Measurements from ENCODE around the gene PPP1R1C. TPM values are rescaled to one million over a fixed set of nuclear protein-coding genes. Genes with fewer than 3 reads are reported as not detected.

PPP1R1C gene
- total RNA-seq, 1 experiment from 2014 or later = 4.0 TPM

DNA sequence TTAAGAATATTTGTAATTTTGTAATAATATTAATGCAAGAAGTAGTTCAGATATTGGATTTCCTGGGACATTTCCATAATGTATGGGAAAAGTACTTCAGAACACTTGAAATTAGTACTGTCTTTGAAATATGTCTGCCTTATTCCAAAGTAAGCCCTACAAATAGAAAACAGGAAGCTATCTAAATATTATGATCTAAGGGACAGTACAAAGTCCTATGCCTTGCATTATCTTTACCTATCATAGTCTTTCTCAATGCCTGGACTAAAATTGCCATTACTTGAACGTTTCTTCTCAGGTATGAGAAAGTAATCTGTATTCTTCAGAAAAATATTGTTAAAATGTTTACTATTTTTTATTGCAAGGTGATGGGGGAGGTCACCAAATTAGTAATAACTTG is 113.0 kb downstream of the PPP1R1C start:
- H3K79me1 ChIP-seq (ENCODE audit: insufficient read depth, low read depth, low read length, poor library complexity, severe bottlenecking) = no peaks in the 10 kb centered on the region
- H4K20me1 ChIP-seq (ENCODE audit: control insufficient read depth, insufficient read depth, insufficient read length) = no peaks in the 10 kb centered on the region
- no peak overlapping the region for H3K23ac ChIP-seq (ENCODE audit: insufficient read length, low read depth, low read length)
- H4K91ac ChIP-seq (ENCODE audit: insufficient read length, low read depth, low read length) = no peak overlapping the region
- Mint-ChIP-seq H3K27me3 (ENCODE audit: low read depth) (no peaks in the 10 kb centered on the region), H3K27ac (no peak overlapping the region), H3K4me1 (peaks cover 8 to 11% of the 10 kb centered on the region in 2 experiments), H3K9me3 (peaks cover 2% of the 10 kb centered on the region in 2 experiments; a peak in 2 of 5 replicates), H3K4me3 (no peak overlapping the region), H3K36me3 (ENCODE audit: insufficient read depth in 1 of 3, low read depth in 3 of 3) (peaks cover 0 to 3% (median 0%) of the 10 kb centered on the region in 3 experiments; a peak in 3 of 7 replicates)
- no peaks in the 10 kb centered on the region for H3K4me1 ChIP-seq (ENCODE audit: insufficient read depth, low read length)
- TF ChIP-seq, protein P1, sequence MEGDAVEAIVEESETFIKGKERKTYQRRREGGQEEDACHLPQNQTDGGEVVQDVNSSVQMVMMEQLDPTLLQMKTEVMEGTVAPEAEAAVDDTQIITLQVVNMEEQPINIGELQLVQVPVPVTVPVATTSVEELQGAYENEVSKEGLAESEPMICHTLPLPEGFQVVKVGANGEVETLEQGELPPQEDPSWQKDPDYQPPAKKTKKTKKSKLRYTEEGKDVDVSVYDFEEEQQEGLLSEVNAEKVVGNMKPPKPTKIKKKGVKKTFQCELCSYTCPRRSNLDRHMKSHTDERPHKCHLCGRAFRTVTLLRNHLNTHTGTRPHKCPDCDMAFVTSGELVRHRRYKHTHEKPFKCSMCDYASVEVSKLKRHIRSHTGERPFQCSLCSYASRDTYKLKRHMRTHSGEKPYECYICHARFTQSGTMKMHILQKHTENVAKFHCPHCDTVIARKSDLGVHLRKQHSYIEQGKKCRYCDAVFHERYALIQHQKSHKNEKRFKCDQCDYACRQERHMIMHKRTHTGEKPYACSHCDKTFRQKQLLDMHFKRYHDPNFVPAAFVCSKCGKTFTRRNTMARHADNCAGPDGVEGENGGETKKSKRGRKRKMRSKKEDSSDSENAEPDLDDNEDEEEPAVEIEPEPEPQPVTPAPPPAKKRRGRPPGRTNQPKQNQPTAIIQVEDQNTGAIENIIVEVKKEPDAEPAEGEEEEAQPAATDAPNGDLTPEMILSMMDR (conservative IDR thresholded peaks at IDR 0.05) = no peak
- H3K79me2 ChIP-seq (ENCODE audit: insufficient read depth, low read length) = no peaks in the 10 kb centered on the region
- no peak overlapping the region for H4K5ac ChIP-seq (ENCODE audit: insufficient read length, low read depth, low read length)
- H3K23me2 ChIP-seq (ENCODE audit: insufficient read length, low read depth, low read length, poor library complexity, severe bottlenecking) = no peaks in the 10 kb centered on the region
- H3T11ph ChIP-seq (ENCODE audit: low read length) = no peak overlapping the region
- H3K14ac ChIP-seq (ENCODE audit: insufficient read depth, low read length) = no peak overlapping the region
- no peak overlapping the region for H3K18ac ChIP-seq (ENCODE audit: insufficient read length, low read depth, low read length)
- H2AK5ac ChIP-seq (ENCODE audit: insufficient read length, low read length) = no peak overlapping the region
- no peak for DNase-seq
- no peaks in the 10 kb centered on the region for H3K27me3 ChIP-seq (ENCODE audit: insufficient read depth, low read length)
- H3K4me2 ChIP-seq (ENCODE audit: insufficient read depth, insufficient read length, low read length) = no peak overlapping the region
- H3K56ac ChIP-seq (ENCODE audit: insufficient read length, low read depth, low read length) = no peak overlapping the region
- no peak overlapping the region for H4K8ac ChIP-seq (replicated peaks; ENCODE audit: insufficient read length, low read depth, low read length)
- H3K9ac ChIP-seq (ENCODE audit: extremely low read depth, insufficient read length, low read length) = no peak overlapping the region
- H2BK15ac ChIP-seq (ENCODE audit: low read depth, low read length) = no peak overlapping the region
- H3K9me3 ChIP-seq (ENCODE audit: control insufficient read depth, low read depth, low read length) = no peaks in the 10 kb centered on the region
- H3K4ac ChIP-seq (ENCODE audit: low read depth, low read length) = no peak overlapping the region
- H3K27ac ChIP-seq (ENCODE audit: insufficient read length, low read depth, low read length) = no peak overlapping the region
- H2BK12ac ChIP-seq (ENCODE audit: insufficient read length, low read depth, low read length) = no peak overlapping the region
- H2BK5ac ChIP-seq (ENCODE audit: insufficient read length, low read length) = no peak overlapping the region
- no CpG with 5 or more reads among the region's 1 CpG for WGBS (ENCODE audit: extremely low coverage, insufficient read length, low lambda C conversion rate)
- H2BK120ac ChIP-seq (ENCODE audit: low read depth, low read length, poor library complexity, severe bottlenecking) = no peak overlapping the region
- no peak overlapping the region for H2BK20ac ChIP-seq (ENCODE audit: low read depth, low read length, poor library complexity, severe bottlenecking)
- H2AFZ ChIP-seq (ENCODE audit: low read length) = no peak overlapping the region
